Caco-2 (cell line): ENCODE measurements around the gene SELENOW. TPM values are rescaled to one million over a fixed set of nuclear protein-coding genes. Genes with fewer than 3 reads are reported as not detected.

Experiments
- Bru-seq: library from RNA; stranded (reverse); fragments of 400-500 nt; gene quantifications from one replicate; lab custom pipeline; 2021; lab: Mats Ljungman, UMichigan
- BruChase-seq, 2 experiments: library from RNA; stranded (reverse); fragments of 400-500 nt; gene quantifications; one replicate each; lab custom pipeline; 2021; lab: Mats Ljungman, UMichigan
- BruUV-seq: library from RNA; stranded (reverse); fragments of 400-500 nt; replicated peaks from 2 replicates; lab custom pipeline; 2021; lab: Mats Ljungman, UMichigan
- CTCF ChIA-PET: fragments of 300-600 bp; sonication (Branson Sonifier 250); formaldehyde crosslinking; loops from one replicate; lab custom pipeline; 2022; ENCODE audit warnings: antibody characterized with exemption; lab: Charles Lee
- POLR2A ChIA-PET: fragments of 300-600 bp; sonication (Branson Sonifier 250); formaldehyde crosslinking; loops from one replicate; lab custom pipeline; 2022; ENCODE audit warnings: antibody characterized with exemption; lab: Charles Lee
- DNase-seq, 2 experiments: peaks; one replicate each; pipeline versions ENCODE4 v3.0.0 to v3.0.0-alpha.2; 2020 to 2022
- H3K27me3 ChIP-seq: replicated peaks from 2 replicates; pipeline ENCODE4 v1.6.0; 2011; ENCODE audit warnings: low read length; ENCODE audit not compliant: control insufficient read depth, insufficient read depth
- H3K36me3 ChIP-seq: 2 replicates; pipeline ENCODE4 v1.5.1; 2011; ENCODE audit warnings: low read length; ENCODE audit not compliant: control insufficient read depth, insufficient read depth
- H3K4me1 ChIP-seq: fragments of 250-450 bp; sonication (Bioruptor Pico); 2 replicates; pipeline ENCODE4 v1.5.1; 2020; ENCODE audit warnings: mild to moderate bottlenecking
- H3K4me3 ChIP-seq: 2 replicates; pipeline ENCODE4 v1.5.1; 2011; ENCODE audit warnings: low read depth, mild to moderate bottlenecking, control low read depth, low read length
- H3K9me3 ChIP-seq: fragments of 250-450 bp; sonication (Bioruptor Pico); 2 replicates; pipeline ENCODE4 v1.5.1; 2020; ENCODE audit warnings: mild to moderate bottlenecking, moderate library complexity
- H3K27ac Mint-ChIP-seq: one replicate; pipeline ENCODE4 v1.8.0; 2022; ENCODE audit warnings: mixed read lengths; ENCODE audit not compliant: unreplicated experiment
- H3K27me3 Mint-ChIP-seq: one replicate; pipeline ENCODE4 v1.8.0; 2022; ENCODE audit warnings: mixed read lengths; ENCODE audit not compliant: insufficient read depth, unreplicated experiment
- H3K36me3 Mint-ChIP-seq: one replicate; pipeline ENCODE4 v1.8.0; 2022; ENCODE audit warnings: mild to moderate bottlenecking, mixed read lengths; ENCODE audit not compliant: insufficient read depth, unreplicated experiment
- H3K4me1 Mint-ChIP-seq: one replicate; pipeline ENCODE4 v1.8.0; 2022; ENCODE audit warnings: low read depth, mixed read lengths; ENCODE audit not compliant: unreplicated experiment
- H3K4me3 Mint-ChIP-seq: one replicate; pipeline ENCODE4 v1.8.0; 2022; ENCODE audit warnings: mild to moderate bottlenecking, moderate library complexity, mixed read lengths; ENCODE audit not compliant: unreplicated experiment
- H3K9me3 Mint-ChIP-seq: one replicate; pipeline ENCODE4 v1.8.0; 2022; ENCODE audit warnings: mixed read lengths; ENCODE audit not compliant: unreplicated experiment
- CTCF ChIP-seq, 2 experiments: fragments of 200-600 bp in 1 of 2; IDR thresholded peaks; 1 replicate in 1 of 2; 2 replicates in 1 of 2; pipeline versions ENCODE4 v1.5.1 to v1.8.0; 2011 to 2022; ENCODE audit warnings: antibody characterized with exemption in 1 of 2, control low read depth in 1 of 2, inconsistent platforms in 1 of 2, low read depth in 1 of 2, low read length in 1 of 2, mild to moderate bottlenecking in 1 of 2, moderate library complexity in 1 of 2; ENCODE audit not compliant: insufficient read depth in 1 of 2, severe bottlenecking in 1 of 2, unreplicated experiment in 1 of 2
- intact Hi-C: fragments of 100-400 bp; cut with micrococcal nuclease; formaldehyde crosslinking; loops from one replicate; pipeline ENCODE4 v1.10.0; 2022; ENCODE audit not compliant: unreplicated experiment
- long read RNA-seq: library from polyadenylated mRNA; stranded (forward); transcript quantifications from one replicate; pipeline ENCODE4 v2.0.0, GENCODE V29; 2022
- total RNA-seq: library from RNA; stranded (reverse); gene quantifications from 2 replicates; pipeline ENCODE4 v1.2.3, GENCODE V29; 2022

Gene SELENOW
- total RNA-seq (110 and 119 TPM in 2 replicates), Bru-seq, nascent RNA (percentile 69 among the genes with signal in this experiment), BruChase-seq, experiment 1, labeled RNA remaining after a 2-hour chase (percentile 80 among the genes with signal in this experiment), BruChase-seq, experiment 2, labeled RNA remaining after a 6-hour chase (percentile 85 among the genes with signal in this experiment)
- long read RNA-seq, transcript SELENOW-212 (6 exons, 888 nt): minor isoform, 55 of 138 reads
- long read RNA-seq, transcript SELENOW-215 (1 exons, 2,503 nt): major isoform, 78 of 138 reads
- long read RNA-seq, partial matches to known transcripts: 0 of 138 reads
- long read RNA-seq, other reads (novel, unspliced or antisense): 2 of 138 reads

GRCh38 chr19:47778049-47778953 lies at the start of gene SELENOW:
Gene SELENOW (plus strand): TSS chr19:47778703. CDS start chr19:47778786, 83 bp downstream.
- no peaks in the 10 kb centered on the region for H3K9me3 Mint-ChIP-seq
- H3K4me3 ChIP-seq: peak within 1 kb of the TSS; percentile 97
- H3K4me1 Mint-ChIP-seq: peaks cover 20% of the 10 kb centered on the region
- peak within 1 kb of the TSS; percentile 93 for H3K27ac Mint-ChIP-seq
- no peaks in the 10 kb centered on the region for H3K9me3 ChIP-seq
- peak within 1 kb of the TSS; percentile 91 for H3K4me3 Mint-ChIP-seq
- POLR2A ChIA-PET: no interaction called here
- CTCF ChIA-PET: no interaction called here
- H3K4me1 ChIP-seq: peaks cover 14% of the 10 kb centered on the region
- intact Hi-C loops: no loop called here
- BruUV-seq: no TSS peak
- H3K36me3 Mint-ChIP-seq: peaks cover 32% of the 10 kb centered on the region
- peak; percentile 85 to 88 for DNase-seq
- no peaks in the 10 kb centered on the region for H3K27me3 ChIP-seq
- no peaks in the 10 kb centered on the region for H3K27me3 Mint-ChIP-seq
- H3K36me3 ChIP-seq: peaks cover 3% of the 10 kb centered on the region
- TF ChIP-seq CTCF (IDR thresholded peaks at IDR 0.05; ENCODE audit: insufficient read depth in 1 of 2, low read depth in 1 of 2, low read length in 1 of 2, severe bottlenecking in 1 of 2, unreplicated experiment in 1 of 2): no peak

- H3K4me1 Mint-ChIP-seq: peaks cover 26% of the 10 kb centered on the region
- Histone ChIP-seq H3K27me3 (no peaks in the 10 kb centered on the region), H3K9me3 (no peaks in the 10 kb centered on the region), H3K36me3 (no peaks in the 10 kb centered on the region), H3K4me1 (peaks cover 11% of the 10 kb centered on the region), H3K4me3 (peak overlapping the region; percentile 44)
- BruUV-seq: no TSS peak
- H3K27me3 Mint-ChIP-seq: no peaks in the 10 kb centered on the region
- peaks cover 32% of the 10 kb centered on the region for H3K36me3 Mint-ChIP-seq
- no peak for TF ChIP-seq CTCF (IDR thresholded peaks at IDR 0.05; ENCODE audit: insufficient read depth in 1 of 2, low read depth in 1 of 2, low read length in 1 of 2, severe bottlenecking in 1 of 2, unreplicated experiment in 1 of 2)
- DNase-seq: peak; percentile 79 to 90
- peak overlapping the region; percentile 85 for H3K4me3 Mint-ChIP-seq
- no peaks in the 10 kb centered on the region for H3K9me3 Mint-ChIP-seq
- H3K27ac Mint-ChIP-seq: peak overlapping the region; percentile 93
- CTCF ChIA-PET: interaction anchor here (0.6 to 1.6 kb wide), 4 partner anchors 17 to 293 kb away, joined by 3 to 11 read pairs (median 4); partner anchors contain the start of gene EHD2
- intact Hi-C loops: loop anchor here (1.0 kb wide), 1 partner anchor 16 kb away; the partner anchor contains the start of gene NOP53
- POLR2A ChIA-PET: interaction anchor here (0.6 kb wide), 2 partner anchors 503 to 661 kb away, joined by 3 to 5 read pairs; no protein-coding TSS in a partner anchor
These were observed 49.1 kb upstream of the SELENOW start for GRCh38 chr19:47729468-47729798.
